CD4-positive, CD25-positive, alpha-beta regulatory T cell (primary cell): ENCODE measurements around the gene LRRC61. TPM values are rescaled to one million over a fixed set of nuclear protein-coding genes. Genes with fewer than 3 reads are reported as not detected.

Source experiments
- ATAC-seq, 2 donors: fragments of 150-1000 bp; cut with Tn5 transposase; one replicate each; pipeline ENCODE4 v1.10.0; 2021; ENCODE audit warnings: low read depth in 2 of 2, moderate number of reproducible peaks in 2 of 2, moderate library complexity in 1 of 2
- DNase-seq, 3 donors: peaks; one replicate each; pipeline versions ENCODE4 v3.0.0 to v3.0.0-alpha.2; 2012 to 2022; ENCODE audit warnings: mixed read lengths in 1 of 3
- H3K27ac ChIP-seq: one replicate; pipeline ENCODE4 v1.7.0; 2013; ENCODE audit warnings: mild to moderate bottlenecking, low read length; ENCODE audit not compliant: insufficient read depth, poor library complexity, severe bottlenecking
- H3K27me3 ChIP-seq: one replicate; pipeline ENCODE4 v1.7.0; 2013; ENCODE audit warnings: low read length; ENCODE audit not compliant: control insufficient read depth, insufficient read depth
- H3K36me3 ChIP-seq: one replicate; pipeline ENCODE4 v1.7.0; 2013; ENCODE audit warnings: mild to moderate bottlenecking, low read length, moderate library complexity; ENCODE audit not compliant: control insufficient read depth, insufficient read depth
- H3K4me1 ChIP-seq: 2 replicates; pipeline ENCODE4 v1.7.0; 2013; ENCODE audit warnings: mild to moderate bottlenecking, low read length; ENCODE audit not compliant: insufficient read depth, control insufficient read depth, poor library complexity, severe bottlenecking
- H3K4me3 ChIP-seq: one replicate; pipeline ENCODE4 v1.7.0; 2013; ENCODE audit warnings: low read depth, mild to moderate bottlenecking, low read length, moderate library complexity
- H3K9me3 ChIP-seq, 2 experiments: 1 replicate in 1 of 2; 2 replicates in 1 of 2; pipeline ENCODE4 v1.7.0; 2013; ENCODE audit warnings: low read length in 2 of 2, mild to moderate bottlenecking in 1 of 2, moderate library complexity in 1 of 2; ENCODE audit not compliant: control insufficient read depth in 2 of 2
- H3K27ac Mint-ChIP-seq, 3 donors: one replicate each; pipeline ENCODE4 v1.8.0; 2020 to 2022; ENCODE audit warnings: mild to moderate bottlenecking in 3 of 3, mixed read lengths in 3 of 3, moderate library complexity in 2 of 3
- H3K27me3 Mint-ChIP-seq: one replicate; pipeline ENCODE4 v1.8.0; 2022; ENCODE audit warnings: mild to moderate bottlenecking, mixed read lengths
- H3K36me3 Mint-ChIP-seq: one replicate; pipeline ENCODE4 v1.8.0; 2020; ENCODE audit warnings: mixed read lengths
- H3K4me1 Mint-ChIP-seq, 4 donors: one replicate each; pipeline ENCODE4 v1.8.0; 2020 to 2022; ENCODE audit warnings: mixed read lengths in 4 of 4, mild to moderate bottlenecking in 1 of 4
- H3K4me3 Mint-ChIP-seq, 4 donors: one replicate each; pipeline ENCODE4 v1.8.0; 2020 to 2022; ENCODE audit warnings: mild to moderate bottlenecking in 4 of 4, mixed read lengths in 4 of 4, moderate library complexity in 3 of 4
- H3K9me3 Mint-ChIP-seq, 7 donors: one replicate each; pipeline ENCODE4 v1.8.0; 2020 to 2022; ENCODE audit warnings: mixed read lengths in 7 of 7, mild to moderate bottlenecking in 3 of 7, moderate library complexity in 2 of 7
- polyA plus RNA-seq, 4 donors: library from polyadenylated mRNA; unstranded; fragments of 300-500 nt; fragmentation: Illumina TruSeq; gene quantifications; one replicate each; pipeline ENCODE4 v1.2.3, GENCODE V29; 2021
- total RNA-seq: library from RNA; stranded (reverse); gene quantifications from one replicate; pipeline ENCODE4 v1.2.3, GENCODE V29; 2022

LRRC61 gene
- total and polyA plus RNA-seq, 5 donors from 2014 or later, result 10.7 to 33.1 (median 25.5) TPM

DNA sequence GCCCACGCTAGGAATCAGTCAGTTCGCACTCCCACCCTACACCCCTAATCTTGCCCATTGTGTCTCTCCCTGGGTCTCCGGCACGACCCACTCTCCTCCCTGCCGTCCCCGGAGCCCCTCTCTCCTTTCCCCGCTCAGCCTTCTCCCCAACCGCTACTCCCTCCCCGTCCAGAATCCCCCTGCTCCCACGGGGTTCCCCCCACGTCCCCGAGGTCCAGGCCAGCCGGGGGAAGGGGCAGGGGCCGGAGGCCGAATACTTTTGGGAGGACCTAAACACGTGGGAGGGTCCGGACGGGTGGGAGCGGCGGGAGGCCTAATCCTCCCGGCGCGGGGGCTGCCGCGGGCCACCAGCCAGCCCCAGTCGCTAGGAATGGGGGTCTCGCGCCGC, 17.7 kb downstream of the LRRC61 start:
- Histone ChIP-seq H3K27ac (no peak overlapping the region), H3K4me3 (no peak overlapping the region), H3K36me3 (no peaks in the 10 kb centered on the region), H3K27me3 (peaks cover 24% of the 10 kb centered on the region), H3K9me3 (peaks cover 5 to 14% of the 10 kb centered on the region in 2 experiments), H3K4me1 (peaks cover 5% of the 10 kb centered on the region)
- Mint-ChIP-seq H3K4me3 (no peak overlapping the region), H3K27me3 (peaks cover 47% of the 10 kb centered on the region), H3K4me1 (peaks cover 0 to 18% (median 3%) of the 10 kb centered on the region in 4 donors), H3K9me3 (peaks cover 0 to 12% (median under 1%) of the 10 kb centered on the region in 7 donors), H3K36me3 (peaks cover 15% of the 10 kb centered on the region), H3K27ac (no peak overlapping the region)
- DNase-seq, result no peak
- ATAC-seq, result no peak

DNA sequence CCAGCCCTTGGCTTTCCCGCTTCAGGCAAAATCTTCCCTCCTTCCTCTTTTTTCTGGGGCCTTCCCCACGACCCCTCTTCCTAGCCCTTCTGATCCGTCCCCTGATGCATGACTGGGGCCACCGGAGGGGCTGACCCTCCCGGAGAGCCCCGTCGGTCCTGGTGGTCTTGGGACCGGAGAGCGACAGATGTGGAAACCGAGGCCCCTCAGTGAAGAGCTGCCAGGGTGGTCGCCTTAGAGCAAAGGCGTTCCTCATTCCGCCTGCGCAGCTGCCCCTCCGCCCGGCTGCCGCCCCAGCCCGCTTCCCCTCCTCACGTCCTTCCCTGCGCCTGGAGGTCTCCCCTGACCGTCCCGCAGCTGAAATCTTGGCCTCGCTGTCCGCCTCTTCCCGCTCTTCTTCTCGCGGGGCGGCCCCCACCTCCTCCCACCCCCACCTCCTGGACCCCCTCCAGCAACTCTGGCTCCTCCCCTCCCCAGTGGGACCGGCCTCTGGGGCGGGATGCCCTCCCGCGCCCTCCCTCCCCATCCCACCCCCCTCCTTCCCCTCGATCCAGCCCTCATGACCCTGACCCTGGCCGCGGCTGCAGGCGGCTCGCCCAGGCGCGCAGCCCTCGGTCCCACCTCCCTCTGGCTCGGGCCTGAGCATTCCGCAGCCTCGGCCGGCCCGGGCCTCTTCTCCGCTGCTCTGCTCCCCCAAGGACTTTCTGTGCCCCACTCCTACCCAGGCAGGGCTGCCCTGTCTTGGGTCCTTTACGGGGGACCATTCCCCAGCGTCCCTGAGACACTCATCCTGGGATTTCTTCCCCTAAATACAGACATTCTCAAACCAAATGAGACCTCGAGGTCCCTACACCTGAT, 18.3 kb downstream of the LRRC61 start, which contains the start of gene RARRES2:
RARRES2 (minus strand) TSS at position 367 of the 858 bp plus-strand sequence. CDS start 1,020 bp downstream, outside the sequence.
- Mint-ChIP-seq H3K27me3 (peaks cover 47% of the 10 kb centered on the region), H3K36me3 (peaks cover 12% of the 10 kb centered on the region), H3K4me1 (peaks cover 0 to 18% (median 3%) of the 10 kb centered on the region in 4 donors), H3K9me3 (peaks cover 0 to 12% (median 2%) of the 10 kb centered on the region in 7 donors), H3K4me3 (no peak within 1 kb of the TSS), H3K27ac (no peak within 1 kb of the TSS)
- Histone ChIP-seq H3K36me3 (no peaks in the 10 kb centered on the region), H3K9me3 (peaks cover 5 to 14% of the 10 kb centered on the region in 2 experiments), H3K27ac (no peak within 1 kb of the TSS), H3K27me3 (peaks cover 24% of the 10 kb centered on the region), H3K4me3 (no peak within 1 kb of the TSS), H3K4me1 (peaks cover 5% of the 10 kb centered on the region)
- ATAC-seq, result no peak
- DNase-seq, result no peak

DNA sequence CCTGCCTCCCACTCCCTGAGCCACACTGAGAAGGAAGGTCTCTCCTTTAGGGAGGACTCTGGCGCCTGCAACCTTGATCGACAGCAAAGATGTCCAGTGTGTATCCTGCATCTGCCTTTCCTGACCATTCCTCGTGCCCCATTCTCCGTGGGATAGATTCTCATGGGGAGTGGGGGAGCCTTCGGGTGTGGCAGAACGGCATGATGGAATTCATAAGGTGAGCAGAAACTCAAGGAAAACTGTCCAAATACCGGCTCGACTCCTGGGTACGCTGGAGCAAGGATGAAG, 18.9 kb downstream of the LRRC61 start:
- no peaks in the 10 kb centered on the region for H3K36me3 ChIP-seq
- H3K27me3 ChIP-seq, result peaks cover 24% of the 10 kb centered on the region
- H3K4me3 ChIP-seq, result no peak overlapping the region
- Mint-ChIP-seq H3K36me3 (peaks cover 12% of the 10 kb centered on the region), H3K4me1 (peaks cover 0 to 18% (median 3%) of the 10 kb centered on the region in 4 donors), H3K27me3 (peaks cover 47% of the 10 kb centered on the region), H3K9me3 (peaks cover 0 to 12% (median 2%) of the 10 kb centered on the region in 7 donors), H3K27ac (no peak overlapping the region), H3K4me3 (no peak overlapping the region)
- H3K27ac ChIP-seq, result no peak overlapping the region
- peaks cover 5% of the 10 kb centered on the region for H3K4me1 ChIP-seq
- no peak for DNase-seq
- H3K9me3 ChIP-seq, result peaks cover 5 to 14% of the 10 kb centered on the region in 2 experiments
- no peak for ATAC-seq

DNA sequence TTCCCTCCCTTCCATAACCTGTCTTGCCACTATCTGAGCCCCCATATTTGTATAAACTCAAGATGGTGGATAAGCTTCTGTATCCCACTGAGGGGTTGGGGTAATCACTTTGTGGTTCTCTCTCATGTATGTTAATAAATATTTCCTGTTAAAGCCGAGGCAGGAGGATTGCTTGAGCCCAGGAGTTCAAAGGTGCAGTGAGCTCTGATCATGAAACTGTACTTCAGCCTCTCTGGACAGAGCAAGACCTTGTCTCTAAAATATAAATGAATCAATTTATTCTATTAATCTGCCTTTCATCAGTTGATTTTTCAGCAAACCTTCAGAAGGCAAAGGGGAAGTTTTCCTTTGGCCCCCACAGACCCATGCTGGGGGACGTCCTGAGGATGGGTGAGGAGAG, 20.1 kb downstream of the LRRC61 start:
- no peak overlapping the region for H3K4me3 ChIP-seq
- Mint-ChIP-seq H3K4me1 (peaks cover 0 to 18% (median 3%) of the 10 kb centered on the region in 4 donors), H3K9me3 (peaks cover 0 to 12% (median 2%) of the 10 kb centered on the region in 7 donors), H3K4me3 (no peak overlapping the region), H3K36me3 (peaks cover 6% of the 10 kb centered on the region), H3K27ac (no peak overlapping the region), H3K27me3 (peaks cover 50% of the 10 kb centered on the region)
- no peak for DNase-seq
- no peaks in the 10 kb centered on the region for H3K36me3 ChIP-seq
- H3K4me1 ChIP-seq, result peaks cover 5% of the 10 kb centered on the region
- H3K9me3 ChIP-seq, result peaks cover 5 to 14% of the 10 kb centered on the region in 2 experiments
- ATAC-seq, result no peak
- peaks cover 24% of the 10 kb centered on the region for H3K27me3 ChIP-seq
- H3K27ac ChIP-seq, result no peak overlapping the region

DNA sequence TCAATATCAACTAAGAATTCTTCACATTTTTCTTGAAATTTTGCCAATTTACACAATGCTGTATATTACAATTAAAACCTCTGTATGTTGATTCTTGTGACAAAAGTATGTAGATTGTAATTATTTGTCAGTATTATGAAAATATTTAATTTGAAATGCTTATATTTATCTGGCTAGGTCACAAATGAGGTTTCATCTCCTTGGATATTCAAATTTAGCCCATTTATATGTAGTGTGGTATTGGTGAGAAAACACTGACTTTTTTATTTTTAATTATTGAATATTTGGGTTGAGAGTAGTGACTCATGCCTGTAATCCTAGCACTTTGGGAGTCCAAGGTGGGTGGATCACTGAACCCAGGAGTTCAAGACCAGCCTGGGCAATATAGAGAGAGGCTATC, 21.1 kb downstream of the LRRC61 start:
- peaks cover 24% of the 10 kb centered on the region for H3K27me3 ChIP-seq
- H3K4me3 ChIP-seq, result no peak overlapping the region
- no peak for DNase-seq
- H3K36me3 ChIP-seq, result no peaks in the 10 kb centered on the region
- Mint-ChIP-seq H3K36me3 (peaks cover 6% of the 10 kb centered on the region), H3K4me3 (no peak overlapping the region), H3K4me1 (peaks cover 0 to 16% (median 3%) of the 10 kb centered on the region in 4 donors), H3K27ac (no peak overlapping the region), H3K9me3 (peaks cover 0 to 12% (median 2%) of the 10 kb centered on the region in 7 donors), H3K27me3 (peaks cover 58% of the 10 kb centered on the region)
- H3K9me3 ChIP-seq, result peaks cover 5 to 14% of the 10 kb centered on the region in 2 experiments
- no peak for ATAC-seq
- no peak overlapping the region for H3K27ac ChIP-seq
- H3K4me1 ChIP-seq, result peaks cover 5% of the 10 kb centered on the region

DNA sequence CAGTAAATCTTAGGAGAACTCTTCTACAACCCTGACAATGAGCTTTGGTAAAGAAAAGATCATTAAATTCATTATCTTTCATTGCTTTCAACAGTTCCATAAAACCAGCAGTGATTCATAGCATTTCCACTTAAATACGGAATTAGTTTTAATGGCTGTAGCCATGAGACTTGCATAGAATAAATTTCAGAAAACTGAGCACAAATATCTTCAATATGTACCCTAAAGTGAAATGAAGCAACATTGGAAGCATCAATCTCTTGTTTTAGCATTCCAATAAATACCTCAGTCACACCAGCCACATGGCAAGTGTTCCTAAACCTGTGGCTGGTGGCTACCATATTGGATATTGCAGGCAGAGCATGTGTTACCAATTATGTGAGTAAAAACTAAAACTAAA, 21.9 kb downstream of the LRRC61 start:
- Histone ChIP-seq H3K27me3 (peaks cover 24% of the 10 kb centered on the region), H3K27ac (no peak overlapping the region), H3K36me3 (no peaks in the 10 kb centered on the region), H3K4me1 (peaks cover 5% of the 10 kb centered on the region), H3K4me3 (no peak overlapping the region), H3K9me3 (peaks cover 5 to 14% of the 10 kb centered on the region in 2 experiments)
- H3K9me3 Mint-ChIP-seq, result peaks cover 0 to 12% (median 2%) of the 10 kb centered on the region in 7 donors
- H3K4me1 Mint-ChIP-seq, result peaks cover 0 to 9% (median 3%) of the 10 kb centered on the region in 4 donors
- no peak for ATAC-seq
- no peak for DNase-seq
- no peak overlapping the region for H3K4me3 Mint-ChIP-seq
- peaks cover 6% of the 10 kb centered on the region for H3K36me3 Mint-ChIP-seq
- peaks cover 52% of the 10 kb centered on the region for H3K27me3 Mint-ChIP-seq
- no peak overlapping the region for H3K27ac Mint-ChIP-seq

DNA sequence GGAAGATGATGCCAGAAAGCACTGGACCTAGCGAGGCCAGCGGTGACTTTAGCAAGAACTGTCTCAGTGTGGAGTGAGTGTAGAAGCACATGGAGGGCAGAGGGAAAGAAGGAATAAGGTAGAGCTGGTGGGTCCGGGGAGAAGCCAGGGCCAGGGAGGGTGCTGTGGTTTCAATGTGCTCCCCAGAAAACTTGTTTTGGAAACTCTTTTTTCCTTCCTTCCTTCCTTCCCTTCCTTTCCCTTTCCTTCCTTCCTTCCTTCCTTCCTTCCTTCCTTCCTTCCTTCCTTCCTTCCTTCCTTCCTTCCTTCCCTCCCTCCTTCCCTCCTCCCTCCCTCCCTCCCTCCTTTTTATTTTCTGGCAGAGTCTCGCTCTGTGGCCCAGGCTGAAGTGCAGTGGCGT, 23.8 kb downstream of the LRRC61 start:
- Histone ChIP-seq H3K27ac (no peak overlapping the region), H3K36me3 (no peaks in the 10 kb centered on the region), H3K4me1 (no peaks in the 10 kb centered on the region), H3K4me3 (no peak overlapping the region), H3K9me3 (peaks cover 5 to 14% of the 10 kb centered on the region in 2 experiments), H3K27me3 (peaks cover 24% of the 10 kb centered on the region)
- Mint-ChIP-seq H3K4me3 (no peak overlapping the region), H3K27ac (no peak overlapping the region), H3K4me1 (peaks cover 0 to 5% (median 2%) of the 10 kb centered on the region in 4 donors), H3K27me3 (peaks cover 49% of the 10 kb centered on the region), H3K36me3 (peaks cover 6% of the 10 kb centered on the region), H3K9me3 (peaks cover 0 to 12% (median 2%) of the 10 kb centered on the region in 7 donors)
- no peak for ATAC-seq
- no peak for DNase-seq
